ENCODE results near the gene DUOXA1.
A peak's percentile ranks its signal among the peaks of the same experiment; 100 is the strongest.

DUOXA1 gene, protein sequence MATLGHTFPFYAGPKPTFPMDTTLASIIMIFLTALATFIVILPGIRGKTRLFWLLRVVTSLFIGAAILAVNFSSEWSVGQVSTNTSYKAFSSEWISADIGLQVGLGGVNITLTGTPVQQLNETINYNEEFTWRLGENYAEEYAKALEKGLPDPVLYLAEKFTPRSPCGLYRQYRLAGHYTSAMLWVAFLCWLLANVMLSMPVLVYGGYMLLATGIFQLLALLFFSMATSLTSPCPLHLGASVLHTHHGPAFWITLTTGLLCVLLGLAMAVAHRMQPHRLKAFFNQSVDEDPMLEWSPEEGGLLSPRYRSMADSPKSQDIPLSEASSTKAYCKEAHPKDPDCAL

GRCh38 chr15:45129651-45130129, at the start of gene DUOXA1, which contains the start of gene DUOX1:
DUOXA1 (minus strand) TSS chr15:45129879; CDS start chr15:45123014, 6,865 bp downstream.
DUOX1 (plus strand) TSS chr15:45129994; CDS start chr15:45131967, 1,973 bp downstream.
- no peak for DNase-seq

GRCh38 chr15:45177285-45177684, 47.6 kb upstream of the DUOXA1 start:
- DNase-seq = no peak
- no peak for TF ChIP-seq POLR2A (IDR thresholded peaks at IDR 0.05; ENCODE audit: low read length)
- TF ChIP-seq GATA1 (IDR thresholded peaks at IDR 0.05; ENCODE audit: low read depth, low read length) = no peak

More at GRCh38 chr15:45129651-45130129, at the start of gene DUOXA1, which contains the start of gene DUOX1:
- TF ChIP-seq GATA1 (IDR thresholded peaks at IDR 0.05; ENCODE audit: low read depth, low read length) (no peak), POLR2A (IDR thresholded peaks at IDR 0.05; ENCODE audit: low read length) (no peak)

GRCh38 chr15:45174577-45174976, 44.9 kb upstream of the DUOXA1 start:
- DNase-seq = no peak
- no peak for TF ChIP-seq POLR2A (IDR thresholded peaks at IDR 0.05; ENCODE audit: low read length)

- no peak for DNase-seq
- TF ChIP-seq POLR2A (IDR thresholded peaks at IDR 0.05; ENCODE audit: low read length) (no peak), GATA1 (IDR thresholded peaks at IDR 0.05; ENCODE audit: low read depth, low read length) (no peak)
Measured at GRCh38 chr15:45174069-45174468, 44.4 kb upstream of the DUOXA1 start.

DNA sequence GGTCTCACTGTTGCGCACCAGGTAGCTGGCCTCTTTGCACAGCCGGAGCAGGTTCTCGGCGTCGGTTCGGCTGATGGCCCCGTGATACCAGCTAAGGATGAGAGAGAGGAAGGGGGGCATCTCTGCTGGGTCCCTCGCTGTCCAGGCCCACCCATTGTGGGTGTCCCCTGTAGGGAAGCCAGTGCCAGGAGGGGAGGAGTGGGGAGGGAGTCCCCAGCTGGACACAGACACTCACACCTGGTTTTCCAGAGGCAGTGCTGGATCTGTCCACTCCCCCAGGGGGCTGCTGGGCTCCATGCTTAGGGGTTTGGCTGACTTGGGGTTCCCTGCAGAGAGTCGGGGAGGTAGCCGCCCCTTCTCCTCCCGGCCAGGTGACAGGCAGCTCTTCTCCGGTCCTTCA, 42.2 kb upstream of the DUOXA1 start:
- TF ChIP-seq GATA1 (IDR thresholded peaks at IDR 0.05; ENCODE audit: low read depth, low read length) = no peak
- no peak for TF ChIP-seq POLR2A (IDR thresholded peaks at IDR 0.05; ENCODE audit: low read length)
- no peak for DNase-seq

DNA sequence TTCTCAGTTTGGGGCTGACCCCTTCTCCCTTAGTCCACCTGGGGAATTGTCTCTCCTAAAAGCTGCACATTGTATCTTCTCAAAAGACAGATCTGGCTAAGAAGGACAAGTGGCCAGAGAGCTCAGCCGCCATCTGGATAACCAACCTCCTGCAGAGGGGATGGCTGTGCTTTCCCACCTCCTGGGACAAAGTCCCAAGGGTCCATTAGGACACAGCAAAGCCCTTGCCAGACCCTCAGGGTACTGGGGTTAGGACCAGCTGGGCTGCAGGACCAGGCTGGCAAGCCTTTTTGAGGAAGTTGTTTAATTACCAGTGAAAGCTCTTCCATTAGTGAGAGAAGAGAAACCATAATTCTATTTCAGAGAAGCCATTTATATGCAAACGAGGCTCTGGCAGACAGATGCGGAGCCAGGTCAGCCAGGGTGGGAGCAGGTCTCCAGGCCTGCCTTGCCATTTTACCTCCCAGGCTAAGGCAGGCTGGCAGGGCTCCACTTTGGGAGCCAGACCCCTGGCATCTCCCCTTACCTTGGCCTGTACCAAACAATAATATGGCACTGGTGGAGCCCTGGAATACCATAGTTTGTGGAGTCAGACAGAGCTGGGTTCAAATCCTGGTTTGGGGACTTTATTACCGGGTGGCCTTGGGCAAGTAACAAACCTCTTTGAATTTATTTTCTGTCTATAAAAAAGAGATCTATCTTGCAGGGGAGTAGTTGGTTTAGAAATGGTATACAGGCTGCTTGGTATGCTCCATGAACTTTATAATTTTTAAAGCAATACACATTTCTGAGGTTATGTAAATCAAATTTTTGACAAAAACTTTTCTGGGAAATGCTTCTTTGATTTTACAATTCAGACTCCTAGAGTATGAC, 40.2 kb upstream of the DUOXA1 start:
- TF ChIP-seq POLR2A (IDR thresholded peaks at IDR 0.05; ENCODE audit: low read length) = no peak
- TF ChIP-seq GATA1 (IDR thresholded peaks at IDR 0.05; ENCODE audit: low read depth, low read length) = no peak
- DNase-seq = no peak

DNA sequence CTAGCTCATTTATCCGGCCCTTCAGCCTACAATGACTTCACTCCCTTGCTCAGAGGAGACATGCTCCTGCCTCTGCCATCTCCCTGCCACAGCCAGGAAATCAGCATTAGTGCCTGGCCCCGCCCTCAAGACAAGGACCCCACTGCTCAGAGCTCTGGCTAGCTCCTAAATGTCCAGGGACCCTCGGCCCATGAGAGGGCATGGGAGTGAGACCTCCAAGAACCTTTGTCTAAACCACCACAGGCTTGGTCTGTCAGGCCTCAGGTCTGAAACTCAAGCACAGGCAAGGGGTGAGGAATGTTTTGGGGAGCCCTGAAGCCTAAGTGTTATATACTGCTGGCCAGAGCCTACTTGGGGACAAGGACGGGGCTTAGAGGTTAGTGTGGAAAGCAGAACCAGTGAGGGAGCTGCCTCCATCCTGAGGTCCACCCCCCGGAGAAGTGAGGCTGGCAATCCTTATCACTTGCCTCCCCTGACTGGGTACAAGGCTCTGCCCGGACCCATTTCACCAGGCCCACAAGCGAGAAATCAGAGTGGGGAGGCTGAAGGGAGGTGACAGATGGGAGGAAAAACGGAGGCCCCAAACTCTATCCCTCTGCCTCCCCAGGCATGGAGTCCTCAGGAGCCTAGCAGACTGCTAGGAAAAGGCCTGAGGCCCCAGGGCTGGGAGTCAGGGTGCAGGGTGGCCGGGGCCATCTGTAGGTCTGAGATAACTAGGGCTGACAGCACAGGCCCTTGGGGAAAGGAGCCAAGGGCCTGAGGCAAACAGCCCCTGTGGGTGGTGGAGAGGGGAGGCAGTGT, 39.3 kb upstream of the DUOXA1 start:
- TF ChIP-seq POLR2A (IDR thresholded peaks at IDR 0.05; ENCODE audit: low read length) (no peak), GATA1 (IDR thresholded peaks at IDR 0.05; ENCODE audit: low read depth, low read length) (no peak)
- DNase-seq = peak; percentile 81 to 91

GRCh38 chr15:45168286-45168685, 38.6 kb upstream of the DUOXA1 start:
- TF ChIP-seq GATA1 (IDR thresholded peaks at IDR 0.05; ENCODE audit: low read depth, low read length) (no peak), POLR2A (IDR thresholded peaks at IDR 0.05; ENCODE audit: low read length) (no peak)
- peak; percentile 29 to 31 for DNase-seq

GRCh38 chr15:45167631-45168205, 38.0 kb upstream of the DUOXA1 start:
- TF ChIP-seq POLR2A (IDR thresholded peaks at IDR 0.05; ENCODE audit: low read length) = no peak
- TF ChIP-seq GATA1 (IDR thresholded peaks at IDR 0.05; ENCODE audit: low read depth, low read length) = no peak
- DNase-seq = no peak

GRCh38 chr15:45166834-45167630, 37.4 kb upstream of the DUOXA1 start:
- DNase-seq = peak; percentile 86
- TF ChIP-seq GATA1 (IDR thresholded peaks at IDR 0.05; ENCODE audit: low read depth, low read length) (no peak), POLR2A (IDR thresholded peaks at IDR 0.05; ENCODE audit: low read length) (peak; percentile 35)

GRCh38 chr15:45165536-45165935, 35.9 kb upstream of the DUOXA1 start:
- TF ChIP-seq GATA1 (IDR thresholded peaks at IDR 0.05; ENCODE audit: low read depth, low read length) (no peak), POLR2A (IDR thresholded peaks at IDR 0.05; ENCODE audit: low read length) (no peak)
- no peak for DNase-seq

- TF ChIP-seq GATA1 (IDR thresholded peaks at IDR 0.05; ENCODE audit: low read depth, low read length) = no peak
- TF ChIP-seq POLR2A (IDR thresholded peaks at IDR 0.05; ENCODE audit: low read length) = no peak
- DNase-seq = no peak
Measured at GRCh38 chr15:45164914-45165313, 35.2 kb upstream of the DUOXA1 start.
